Measurements from ENCODE around the gene TNPO2.

DNA sequence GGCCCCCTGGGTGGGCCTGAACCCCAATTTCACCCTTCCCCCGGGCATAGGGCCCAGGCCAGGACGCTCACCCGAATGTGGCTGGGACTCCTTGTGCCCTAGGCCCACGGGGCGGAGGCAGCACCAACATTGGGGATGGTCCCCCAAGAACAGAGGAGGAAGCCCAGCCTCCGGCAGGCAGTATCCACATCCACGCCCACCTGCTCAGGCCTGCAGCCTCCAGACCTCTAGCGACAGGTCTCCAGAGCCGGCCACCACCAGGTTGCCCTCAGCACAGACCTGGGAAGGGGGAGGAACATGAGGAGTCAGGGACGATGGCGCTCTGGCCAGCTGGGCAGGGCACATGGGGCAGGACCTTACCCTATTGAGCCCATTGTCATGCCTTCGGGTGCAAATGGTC is 34.7 kb downstream of the TNPO2 start:
- TF ChIP-seq CTCF (conservative IDR thresholded peaks at IDR 0.05 in 1 of 2, IDR thresholded peaks at IDR 0.05 in 1 of 2; ENCODE audit: low read depth in 1 of 2, low read length in 2 of 2) (no peak), EZH2 (IDR thresholded peaks at IDR 0.05; ENCODE audit: low read length, missing control alignments) (no peak)
